Stimulated activated effector memory CD8-positive, alpha-beta T cell treated with anti-CD3 and anti-CD28 coated beads, Interleukin-12 subunit alpha, Interleukin-12 subunit beta, amount 100 ng/mL, for 72 hours (primary cell): ENCODE data around the gene ALCAM.
A peak's percentile ranks its signal among the peaks of the same experiment; 100 is the strongest.
"Not testable (repeated sequence)": the region's sequence is repeated elsewhere in the genome, so short reads cannot be mapped to it uniquely, and the experiment has no call there.

Experiments
- ATAC-seq: fragments of 150-1000 bp; cut with Tn5 transposase; 2 replicates; pipeline ENCODE4 v1.10.0; 2021
- DNase-seq, 2 donors: peaks; one replicate each; pipeline ENCODE4 v3.0.0; 2021 to 2022; ENCODE audit warnings: low spot score in 2 of 2
- H3K27ac Mint-ChIP-seq: one replicate; pipeline ENCODE4 v1.8.0; 2022; ENCODE audit warnings: mild to moderate bottlenecking, mixed read lengths
- H3K36me3 Mint-ChIP-seq: one replicate; pipeline ENCODE4 v1.8.0; 2022; ENCODE audit warnings: mild to moderate bottlenecking, mixed read lengths
- H3K4me1 Mint-ChIP-seq: one replicate; pipeline ENCODE4 v1.8.0; 2022; ENCODE audit warnings: mixed read lengths
- H3K4me3 Mint-ChIP-seq: one replicate; pipeline ENCODE4 v1.8.0; 2022; ENCODE audit warnings: mild to moderate bottlenecking, mixed read lengths
- H3K9me3 Mint-ChIP-seq: one replicate; pipeline ENCODE4 v1.8.0; 2022; ENCODE audit warnings: mixed read lengths

ALCAM gene

DNA sequence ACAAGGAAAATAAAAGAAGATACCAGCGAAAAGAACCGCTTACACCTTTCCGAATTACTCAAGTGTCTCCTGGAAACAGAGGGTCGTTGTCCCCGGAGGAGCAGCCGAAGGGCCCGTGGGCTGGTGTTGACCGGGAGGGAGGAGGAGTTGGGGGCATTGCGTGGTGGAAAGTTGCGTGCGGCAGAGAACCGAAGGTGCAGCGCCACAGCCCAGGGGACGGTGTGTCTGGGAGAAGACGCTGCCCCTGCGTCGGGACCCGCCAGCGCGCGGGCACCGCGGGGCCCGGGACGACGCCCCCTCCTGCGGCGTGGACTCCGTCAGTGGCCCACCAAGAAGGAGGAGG is 325 bp downstream of the ALCAM start:
- no peaks in the 10 kb centered on the region for H3K9me3 Mint-ChIP-seq
- H3K4me1 Mint-ChIP-seq: peaks cover 37% of the 10 kb centered on the region
- H3K36me3 Mint-ChIP-seq: peaks cover 15% of the 10 kb centered on the region
- H3K4me3 Mint-ChIP-seq: peak overlapping the region; percentile 91
- peak; percentile 3 for ATAC-seq
- DNase-seq: no peak
- peak overlapping the region; percentile 99 for H3K27ac Mint-ChIP-seq

DNA sequence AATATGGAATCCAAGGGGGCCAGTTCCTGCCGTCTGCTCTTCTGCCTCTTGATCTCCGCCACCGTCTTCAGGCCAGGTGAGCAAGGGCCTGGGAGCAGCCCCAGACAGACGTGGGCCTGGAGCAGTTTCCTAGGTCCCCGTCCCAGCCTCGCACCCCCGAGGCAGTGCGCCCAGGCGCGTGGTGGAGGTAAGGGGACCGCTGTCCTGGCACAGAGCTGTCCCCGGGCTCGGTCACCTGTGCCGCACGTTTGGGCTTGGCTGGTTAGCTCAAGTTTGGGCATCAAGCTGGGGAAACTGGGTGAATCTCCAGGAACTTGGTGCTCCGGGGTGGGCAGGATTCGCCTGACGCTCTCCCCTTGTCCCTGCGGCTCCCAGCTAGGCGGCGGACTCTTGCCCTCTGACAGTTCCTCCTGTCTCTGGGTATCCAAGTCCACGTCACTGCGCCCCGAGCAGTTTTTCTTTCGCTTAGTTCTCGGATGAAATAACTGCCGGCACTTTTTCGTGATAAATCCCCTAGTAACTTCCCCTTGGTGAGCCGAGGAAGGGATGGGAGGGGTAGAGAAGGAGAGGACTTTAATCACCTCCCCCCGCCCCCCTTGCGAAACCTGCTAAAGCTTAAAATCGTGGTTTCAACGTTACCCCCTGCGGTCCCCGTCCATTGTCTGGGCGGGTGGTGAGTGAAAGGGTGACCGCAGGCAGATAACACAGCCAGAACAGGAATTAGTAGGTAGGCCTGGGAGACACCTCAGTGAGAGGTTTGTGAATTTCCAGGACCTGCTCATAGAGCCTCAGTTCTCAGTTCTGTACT is 901 bp downstream of the ALCAM start:
- H3K9me3 Mint-ChIP-seq: no peaks in the 10 kb centered on the region
- H3K4me1 Mint-ChIP-seq: peaks cover 37% of the 10 kb centered on the region
- peak overlapping the region; percentile 91 for H3K4me3 Mint-ChIP-seq
- ATAC-seq (peak; percentile 56), DNase-seq (peak; percentile 43 to 85)
- peak overlapping the region; percentile 99 for H3K27ac Mint-ChIP-seq
- H3K36me3 Mint-ChIP-seq: peaks cover 15% of the 10 kb centered on the region

DNA sequence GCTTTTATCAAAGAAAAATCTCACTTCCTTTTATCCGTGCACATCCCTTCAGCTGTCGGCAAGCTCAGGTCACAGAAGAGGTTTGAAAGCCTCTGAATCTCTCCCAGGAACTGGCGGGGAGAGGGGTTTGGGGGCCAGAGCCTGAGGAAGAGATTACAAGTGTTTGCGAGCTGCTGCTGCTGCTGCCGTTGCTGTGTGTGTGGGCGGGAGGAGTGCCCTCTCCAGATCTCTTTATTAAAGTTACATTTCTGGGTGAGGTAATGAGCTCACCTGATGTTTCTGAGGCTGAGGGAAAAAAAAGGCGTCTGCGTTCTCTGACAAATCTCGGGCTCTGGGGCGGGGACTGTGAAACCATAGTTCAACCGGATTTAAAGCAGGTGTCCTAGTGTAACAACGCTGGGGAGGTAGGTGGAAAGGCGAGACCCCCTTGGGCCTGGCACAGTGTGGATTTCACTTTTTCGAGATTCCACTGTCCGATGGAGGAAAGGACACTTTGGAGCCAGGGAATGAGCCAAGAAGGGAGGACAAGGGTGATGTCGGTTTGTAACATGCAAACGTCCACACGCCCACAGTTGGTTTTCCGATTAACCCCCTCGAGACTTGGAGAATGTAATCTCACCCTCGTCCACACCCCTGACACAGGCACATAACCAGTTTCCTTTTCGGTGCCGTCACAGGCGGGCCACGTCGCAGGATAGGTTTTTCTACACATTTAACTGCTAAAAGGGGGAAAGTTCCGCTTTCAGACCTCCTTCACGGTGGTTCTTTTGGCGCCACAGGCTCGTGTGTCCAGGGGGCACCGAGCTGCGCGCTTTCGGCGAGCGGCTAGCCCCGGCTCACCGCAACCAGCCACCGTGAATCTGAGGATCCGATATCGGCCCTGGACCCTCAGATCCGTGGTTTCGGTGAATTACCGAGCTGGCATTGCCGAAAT is 2.1 kb downstream of the ALCAM start:
- peak; percentile 41 to 87 for DNase-seq
- peaks cover 37% of the 10 kb centered on the region for H3K4me1 Mint-ChIP-seq
- H3K36me3 Mint-ChIP-seq: peaks cover 15% of the 10 kb centered on the region
- peak overlapping the region; percentile 91 for H3K4me3 Mint-ChIP-seq
- ATAC-seq: peak; percentile 58
- H3K27ac Mint-ChIP-seq: peak overlapping the region; percentile 99
- H3K9me3 Mint-ChIP-seq: no peaks in the 10 kb centered on the region

DNA sequence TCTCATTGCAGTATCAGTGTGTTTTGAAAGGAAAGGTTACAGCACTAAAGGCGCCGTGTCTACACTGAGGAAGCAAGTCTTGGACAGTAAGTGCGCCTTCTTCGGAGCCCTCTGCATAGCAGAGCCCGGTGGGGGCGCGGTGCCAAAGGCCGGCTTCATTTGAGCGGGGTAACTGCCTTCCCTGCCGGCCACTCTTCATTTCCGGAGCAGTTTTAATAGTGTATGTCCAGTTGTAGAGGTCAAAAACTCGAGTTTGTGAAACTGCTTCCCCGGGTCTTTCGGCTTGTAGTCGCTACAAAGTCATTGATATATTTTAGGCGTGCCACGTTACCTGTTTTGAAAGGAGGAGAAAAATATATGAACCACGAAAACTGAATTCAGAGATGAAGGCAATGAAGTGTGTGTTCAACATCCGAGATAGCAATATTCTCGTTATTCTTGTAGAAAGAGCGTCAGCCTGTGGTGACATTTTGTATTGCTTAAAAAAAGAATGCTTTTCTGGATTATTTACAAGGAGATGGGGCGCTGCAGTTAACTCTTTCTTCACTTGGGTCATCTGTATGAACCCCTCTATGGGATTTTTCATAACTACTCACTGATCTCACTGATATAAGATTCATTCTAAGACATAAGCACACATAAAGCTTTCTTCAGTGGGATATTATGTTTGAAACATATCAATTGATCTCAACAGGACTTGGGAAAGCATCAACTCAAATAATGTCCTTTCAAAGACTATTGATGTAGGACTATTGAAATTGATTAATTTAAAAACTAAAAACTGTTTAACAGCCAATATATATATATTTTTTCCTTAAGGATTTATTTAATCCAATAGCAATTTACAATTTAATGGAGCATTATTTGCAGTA is 3.0 kb downstream of the ALCAM start:
- Mint-ChIP-seq H3K9me3 (no peaks in the 10 kb centered on the region), H3K36me3 (peaks cover 15% of the 10 kb centered on the region), H3K27ac (peak overlapping the region; percentile 99), H3K4me1 (peaks cover 37% of the 10 kb centered on the region), H3K4me3 (peak overlapping the region; percentile 91)
- ATAC-seq (peak; percentile 29), DNase-seq (peak; percentile 30 to 78)

DNA sequence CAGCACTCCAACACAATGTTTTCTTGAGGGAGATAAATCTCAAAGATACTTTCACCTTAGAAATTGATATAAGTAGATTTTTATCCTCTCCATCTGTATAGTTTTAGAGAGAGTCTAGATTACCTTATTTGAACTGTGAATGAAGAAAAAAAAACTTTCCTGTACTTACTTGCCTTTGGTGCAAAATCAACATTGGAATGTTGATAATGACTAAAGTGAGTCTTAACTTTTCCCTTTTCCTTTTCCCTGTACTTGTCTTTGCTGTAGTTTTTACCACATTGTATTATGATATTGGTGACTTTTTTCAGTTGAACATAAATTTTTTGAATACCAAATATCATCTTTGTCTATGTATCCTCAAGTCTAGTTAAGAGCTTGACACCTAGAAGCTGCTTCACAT is 6.7 kb downstream of the ALCAM start:
- no peak for ATAC-seq
- Mint-ChIP-seq H3K4me3 (no peak overlapping the region), H3K4me1 (peaks cover 32% of the 10 kb centered on the region), H3K9me3 (no peaks in the 10 kb centered on the region), H3K27ac (no peak overlapping the region), H3K36me3 (peaks cover 6% of the 10 kb centered on the region)
- DNase-seq: no peak

DNA sequence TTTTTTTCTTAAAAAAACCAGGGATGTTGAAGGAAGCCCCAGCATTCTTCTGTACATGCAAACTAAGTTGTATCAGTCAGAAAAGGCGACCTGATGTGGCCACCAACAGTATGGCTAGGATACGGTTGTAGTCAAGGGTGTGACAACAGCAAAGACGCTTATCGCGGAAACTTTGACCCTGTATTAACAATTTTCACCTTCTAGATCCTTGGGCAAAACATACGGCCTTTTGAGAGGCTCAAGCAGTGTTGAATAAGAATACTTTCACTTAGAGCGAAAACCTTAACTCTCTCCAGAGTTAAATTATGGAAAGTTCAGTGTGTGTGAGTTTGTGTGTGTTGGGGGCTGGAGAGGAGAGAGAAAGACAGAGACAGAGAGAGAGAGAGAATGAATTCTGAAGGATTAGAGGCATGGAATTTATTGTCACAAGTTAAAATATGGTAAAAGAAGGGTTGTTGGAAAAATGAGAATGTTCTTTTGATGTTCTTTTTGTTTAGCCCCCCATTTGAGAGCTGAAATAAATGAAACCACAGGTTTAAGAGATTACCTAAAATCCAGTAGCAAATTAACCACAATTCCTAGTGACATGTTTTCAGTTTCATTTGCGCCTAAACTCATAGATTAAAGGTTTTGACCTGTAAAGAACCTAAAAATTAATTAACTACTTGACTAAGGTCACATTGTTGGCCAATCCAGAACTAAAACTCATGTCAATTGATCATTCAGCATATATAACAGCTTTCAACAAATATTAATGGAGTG is 9.2 kb downstream of the ALCAM start:
- H3K4me3 Mint-ChIP-seq: peak overlapping the region; percentile 61
- H3K27ac Mint-ChIP-seq: peak overlapping the region; percentile 48
- ATAC-seq (peak; percentile 49), DNase-seq (no peak)
- no peaks in the 10 kb centered on the region for H3K9me3 Mint-ChIP-seq
- no peaks in the 10 kb centered on the region for H3K36me3 Mint-ChIP-seq
- peaks cover 17% of the 10 kb centered on the region for H3K4me1 Mint-ChIP-seq

DNA sequence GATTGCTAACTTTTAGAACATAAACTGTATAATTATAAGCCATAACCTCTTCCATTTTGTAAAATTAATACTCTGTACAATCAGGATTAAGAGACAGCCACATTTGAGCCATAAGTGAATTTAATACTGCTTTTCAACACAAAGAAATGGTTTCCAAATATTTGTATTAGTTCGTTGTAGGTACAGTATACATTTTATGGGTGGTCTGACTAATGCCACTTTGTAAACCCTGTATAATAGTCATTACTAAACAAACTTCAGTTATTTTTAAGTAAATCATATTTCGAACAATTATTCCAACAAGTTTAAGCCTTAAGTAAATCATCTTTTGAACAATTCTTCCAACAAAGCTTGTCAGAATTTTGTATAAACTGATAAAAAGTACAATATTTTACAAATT is 11.0 kb downstream of the ALCAM start:
- peaks cover 13% of the 10 kb centered on the region for H3K4me1 Mint-ChIP-seq
- no peak for DNase-seq
- no peaks in the 10 kb centered on the region for H3K36me3 Mint-ChIP-seq
- ATAC-seq: no peak
- H3K9me3 Mint-ChIP-seq: no peaks in the 10 kb centered on the region
- H3K4me3 Mint-ChIP-seq: no peak overlapping the region
- H3K27ac Mint-ChIP-seq: no peak overlapping the region

DNA sequence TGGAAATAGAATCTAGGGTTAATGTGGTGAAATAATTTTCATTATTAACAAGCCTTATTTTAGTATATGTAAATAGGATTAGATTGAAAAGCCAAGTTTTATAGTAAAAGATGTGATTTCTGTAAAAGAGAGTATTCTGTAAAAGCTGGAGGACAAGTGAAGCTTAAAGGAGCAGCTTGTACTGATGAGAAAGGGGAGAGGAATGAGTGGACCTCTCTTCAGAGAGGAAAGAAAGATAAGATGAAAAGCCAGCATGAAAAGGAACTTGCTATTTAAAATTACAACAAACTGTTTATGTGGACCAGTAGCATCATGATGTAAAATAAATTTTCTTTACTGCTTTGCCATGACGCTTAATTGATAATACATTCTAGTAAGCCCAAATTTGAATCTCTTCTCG is 18.5 kb downstream of the ALCAM start:
- Mint-ChIP-seq H3K4me3 (no peak overlapping the region), H3K36me3 (no peaks in the 10 kb centered on the region), H3K9me3 (no peaks in the 10 kb centered on the region), H3K4me1 (peaks cover 6% of the 10 kb centered on the region), H3K27ac (no peak overlapping the region)
- DNase-seq (no peak), ATAC-seq (no peak)

DNA sequence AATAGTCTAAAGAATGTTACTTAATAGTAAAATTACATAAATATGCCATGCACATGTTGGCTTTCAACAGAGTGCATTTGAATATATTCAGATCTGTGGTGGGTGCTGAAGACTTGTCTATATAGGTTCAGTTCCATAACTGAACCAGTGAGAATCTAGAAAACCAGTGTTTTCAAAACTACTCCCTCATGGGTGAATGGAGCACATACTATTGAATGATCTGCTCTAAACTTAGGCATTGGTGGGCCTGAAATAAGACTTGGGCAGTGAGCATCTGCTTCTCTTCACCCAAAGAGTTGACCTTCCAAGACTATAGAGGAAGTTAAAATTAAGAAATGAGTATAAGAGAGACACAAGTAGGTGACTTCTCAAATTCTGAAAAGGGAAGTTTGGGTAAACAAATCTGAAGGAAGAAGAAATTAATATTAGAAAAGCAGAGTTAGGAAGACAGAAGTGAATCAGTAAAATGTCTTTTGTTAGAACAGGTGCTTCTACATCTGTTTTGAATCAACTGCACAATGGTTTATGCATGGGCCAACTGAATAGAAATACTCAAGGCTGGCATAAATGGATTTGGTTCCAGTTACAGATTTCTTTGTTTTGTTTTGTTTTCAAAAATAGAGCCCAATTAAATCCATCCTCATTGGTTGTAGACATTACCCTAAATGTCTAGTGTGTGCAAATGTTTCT is 19.3 kb downstream of the ALCAM start:
- Mint-ChIP-seq H3K27ac (no peak overlapping the region), H3K36me3 (no peaks in the 10 kb centered on the region), H3K4me3 (no peak overlapping the region), H3K9me3 (peaks cover 4% of the 10 kb centered on the region), H3K4me1 (peaks cover 6% of the 10 kb centered on the region)
- no peak for DNase-seq
- ATAC-seq: no peak

DNA sequence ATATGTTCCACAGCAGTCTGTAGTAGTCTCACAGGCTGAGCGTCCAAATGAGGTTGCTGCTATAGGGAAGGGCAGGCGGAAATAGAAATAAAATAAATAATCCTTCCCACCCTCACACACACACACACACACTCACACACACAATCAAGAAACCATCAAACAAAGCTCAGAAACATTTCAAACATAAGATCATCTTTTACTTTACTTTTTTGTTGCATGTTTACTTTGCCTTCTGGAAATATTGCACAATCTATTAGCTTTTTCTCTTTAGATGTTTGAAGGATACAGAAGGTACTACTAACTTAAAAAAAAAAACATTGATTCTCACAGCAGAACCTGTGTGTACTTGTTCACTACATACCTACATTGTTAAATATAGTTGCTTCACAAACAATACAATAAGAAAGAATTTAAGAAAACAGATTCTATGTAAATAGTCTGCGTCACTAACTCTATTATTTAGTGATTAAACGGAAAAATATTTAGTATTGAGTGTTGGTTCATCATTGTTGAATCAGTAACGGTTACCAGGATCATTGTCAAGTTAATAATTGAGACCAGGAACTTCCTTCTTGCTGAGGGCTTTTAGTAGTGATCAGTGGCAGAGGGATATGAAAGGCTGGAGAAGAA is 20.5 kb downstream of the ALCAM start:
- no peaks in the 10 kb centered on the region for H3K36me3 Mint-ChIP-seq
- ATAC-seq: no peak
- peaks cover 6% of the 10 kb centered on the region for H3K4me1 Mint-ChIP-seq
- no peak for DNase-seq
- H3K4me3 Mint-ChIP-seq: no peak overlapping the region
- no peak overlapping the region for H3K27ac Mint-ChIP-seq
- H3K9me3 Mint-ChIP-seq: peaks cover 11% of the 10 kb centered on the region

DNA sequence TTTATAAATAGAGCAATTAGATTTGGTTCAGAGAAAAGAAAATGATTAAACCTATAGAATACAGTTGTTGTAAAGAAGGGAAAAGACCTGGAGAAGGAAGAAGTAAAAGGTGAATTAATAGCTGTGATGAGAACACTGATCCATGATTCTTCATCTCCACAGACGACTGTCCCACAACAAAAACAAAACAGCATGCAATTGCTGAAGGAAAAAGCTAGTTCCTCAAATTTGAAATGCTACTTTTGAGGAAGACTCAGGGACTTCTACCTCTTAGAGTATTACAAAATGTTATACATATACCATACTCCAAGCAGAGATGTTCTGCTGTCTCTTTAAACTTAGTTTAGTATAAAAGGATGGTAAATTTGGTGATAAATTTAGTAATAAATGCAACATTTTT is 21.5 kb downstream of the ALCAM start:
- Mint-ChIP-seq H3K4me1 (peaks cover under 1% of the 10 kb centered on the region), H3K9me3 (peaks cover 16% of the 10 kb centered on the region), H3K4me3 (no peak overlapping the region), H3K27ac (no peak overlapping the region), H3K36me3 (no peaks in the 10 kb centered on the region)
- ATAC-seq (no peak), DNase-seq (no peak)

DNA sequence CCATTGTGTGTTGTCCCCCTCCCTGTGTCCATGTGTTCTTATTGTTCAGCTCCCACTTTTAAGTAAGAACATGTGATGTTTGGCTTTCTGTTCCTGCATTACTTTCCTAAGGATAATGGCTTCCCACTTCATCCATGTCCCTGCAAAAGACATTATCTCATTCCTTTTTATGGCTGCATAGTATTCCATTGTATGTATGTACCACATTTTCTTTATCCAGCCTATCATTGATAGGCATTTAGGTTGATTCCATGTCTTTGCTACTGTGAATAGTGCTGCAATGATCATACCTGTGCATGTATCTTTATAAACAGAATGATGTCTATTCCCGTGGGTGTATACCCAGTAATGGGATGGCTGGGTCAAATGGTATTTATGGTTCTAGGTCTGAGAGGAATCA is 23.1 kb downstream of the ALCAM start:
- not testable (repeated sequence) for H3K36me3 Mint-ChIP-seq, ATAC-seq, DNase-seq, H3K4me3 Mint-ChIP-seq, H3K27ac Mint-ChIP-seq, H3K4me1 Mint-ChIP-seq
- H3K9me3 Mint-ChIP-seq: peaks cover 16% of the 10 kb centered on the region

DNA sequence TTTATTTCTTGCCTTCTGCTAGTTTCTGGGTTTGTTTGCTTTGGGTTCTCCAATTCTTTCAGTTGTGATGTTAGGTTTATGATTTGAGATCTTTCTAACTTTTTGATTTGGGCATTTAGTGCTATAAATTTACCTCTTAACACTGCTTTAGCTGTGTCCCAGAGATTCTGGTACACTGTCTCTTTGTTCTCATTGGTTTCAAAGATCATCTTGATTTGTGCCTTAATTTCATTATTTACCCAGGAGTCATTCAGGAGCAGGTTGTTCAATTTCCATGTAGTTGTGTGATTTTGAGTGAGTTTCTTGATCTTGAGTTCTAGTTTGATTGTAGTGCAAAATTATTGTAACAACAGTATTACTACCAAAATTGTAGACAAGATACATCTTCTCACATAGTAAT is 25.9 kb downstream of the ALCAM start:
- ATAC-seq, H3K36me3 Mint-ChIP-seq, H3K4me3 Mint-ChIP-seq, H3K4me1 Mint-ChIP-seq, DNase-seq, H3K27ac Mint-ChIP-seq: not testable (repeated sequence)
- H3K9me3 Mint-ChIP-seq: peaks cover 16% of the 10 kb centered on the region

DNA sequence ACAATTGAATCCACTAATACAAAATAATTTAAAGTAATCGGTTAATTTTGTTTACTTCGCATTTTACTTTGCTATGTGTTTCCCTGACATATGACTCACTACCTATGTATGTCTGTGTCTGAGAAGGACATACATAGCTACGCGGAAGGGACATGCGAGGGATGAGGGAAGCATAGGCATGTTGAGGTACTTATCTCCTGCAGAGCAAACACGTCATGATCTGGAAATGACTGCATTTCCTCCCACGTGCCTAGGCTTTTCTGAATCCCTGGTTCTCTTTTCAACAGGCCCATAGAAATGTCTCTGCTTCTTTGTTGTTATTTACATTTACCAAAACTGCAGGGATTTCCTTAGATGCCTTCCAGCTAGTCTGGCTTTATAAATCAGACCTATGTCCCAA is 27.5 kb downstream of the ALCAM start:
- no peak overlapping the region for H3K27ac Mint-ChIP-seq
- H3K4me3 Mint-ChIP-seq: no peak overlapping the region
- ATAC-seq (no peak), DNase-seq (no peak)
- H3K4me1 Mint-ChIP-seq: peaks cover 5% of the 10 kb centered on the region
- peaks cover 16% of the 10 kb centered on the region for H3K9me3 Mint-ChIP-seq
- H3K36me3 Mint-ChIP-seq: no peaks in the 10 kb centered on the region
